Activated gamma-delta T cell (primary cell): ENCODE data around the gene IFIT1.
"Not testable (repeated sequence)": the region's sequence is repeated elsewhere in the genome, so short reads cannot be mapped to it uniquely, and the experiment has no call there.

Experiments used
- DNase-seq: peaks from one replicate; lab custom pipeline; 2025; lab: John Stamatoyannopoulos, UW

The IFIT1 gene

DNA sequence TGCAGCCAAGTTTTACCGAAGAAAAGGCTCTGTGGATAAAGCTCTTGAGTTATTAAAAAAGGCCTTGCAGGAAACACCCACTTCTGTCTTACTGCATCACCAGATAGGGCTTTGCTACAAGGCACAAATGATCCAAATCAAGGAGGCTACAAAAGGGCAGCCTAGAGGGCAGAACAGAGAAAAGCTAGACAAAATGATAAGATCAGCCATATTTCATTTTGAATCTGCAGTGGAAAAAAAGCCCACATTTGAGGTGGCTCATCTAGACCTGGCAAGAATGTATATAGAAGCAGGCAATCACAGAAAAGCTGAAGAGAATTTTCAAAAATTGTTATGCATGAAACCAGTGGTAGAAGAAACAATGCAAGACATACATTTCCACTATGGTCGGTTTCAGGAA, 10.6 kb downstream of the IFIT1 start:
- no peak for DNase-seq

DNA sequence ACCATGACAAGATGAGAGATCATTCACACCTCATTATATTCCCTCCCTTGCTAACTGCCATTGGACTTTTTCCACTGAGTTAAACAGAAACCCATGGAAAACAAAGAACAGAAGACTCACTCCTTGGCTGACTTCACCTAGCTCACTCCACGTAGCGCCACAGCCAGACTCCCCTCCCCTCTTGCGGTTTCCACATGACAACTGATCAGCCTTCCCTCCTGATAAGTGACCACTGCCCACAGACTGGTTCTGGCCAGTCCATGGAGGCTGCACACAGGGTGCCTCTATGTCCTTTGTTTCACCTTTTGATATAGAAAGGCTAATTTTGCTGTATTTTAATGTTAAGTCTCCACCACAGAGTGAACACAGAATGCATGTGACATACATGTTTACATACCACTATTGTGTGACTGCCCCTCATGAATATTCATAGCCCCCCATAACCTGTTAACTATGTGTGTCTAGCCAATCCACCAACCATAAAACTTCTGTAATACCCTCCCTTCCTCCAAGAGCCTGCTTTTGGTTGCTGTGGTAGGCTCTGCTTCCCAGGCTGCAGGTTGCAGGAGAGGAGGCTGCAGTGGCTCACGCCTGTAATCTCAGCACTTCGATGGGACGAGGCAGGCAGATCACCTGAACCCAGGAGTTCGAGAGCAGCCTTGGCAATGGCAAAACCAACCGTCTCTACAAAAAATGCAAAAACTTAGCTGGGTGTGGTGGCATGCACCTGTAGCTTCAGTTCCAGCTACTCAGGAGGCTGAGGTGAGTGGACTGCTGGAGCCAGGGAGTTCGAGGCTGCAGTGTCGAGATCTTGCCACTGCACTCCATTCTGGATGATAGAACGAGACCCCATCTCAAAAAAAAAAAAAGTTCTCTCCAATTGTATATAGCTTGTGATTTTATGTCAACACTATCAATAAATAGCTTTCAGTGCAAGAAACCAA, 12.0 kb downstream of the IFIT1 start:
- no peak for DNase-seq

DNA sequence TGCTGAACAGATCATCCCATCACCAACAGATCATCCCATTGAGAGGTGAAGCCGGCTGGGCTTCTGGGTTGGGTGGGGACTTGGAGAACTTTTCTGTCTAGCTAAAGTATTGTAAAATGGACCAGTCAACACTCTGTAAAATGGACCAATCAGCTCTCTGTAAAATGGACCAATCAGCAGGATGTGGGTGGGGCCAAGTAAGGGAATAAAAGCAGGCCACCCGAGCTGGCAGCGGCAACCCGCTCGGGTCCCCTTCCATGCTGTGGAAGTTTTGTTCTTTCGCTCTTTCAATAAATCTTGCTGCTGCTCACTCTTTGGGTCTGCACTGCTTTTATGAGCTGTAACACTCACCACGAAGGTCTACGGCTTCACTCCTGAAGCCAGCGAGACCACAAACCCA, 13.8 kb downstream of the IFIT1 start:
- not testable (repeated sequence) for DNase-seq

DNA sequence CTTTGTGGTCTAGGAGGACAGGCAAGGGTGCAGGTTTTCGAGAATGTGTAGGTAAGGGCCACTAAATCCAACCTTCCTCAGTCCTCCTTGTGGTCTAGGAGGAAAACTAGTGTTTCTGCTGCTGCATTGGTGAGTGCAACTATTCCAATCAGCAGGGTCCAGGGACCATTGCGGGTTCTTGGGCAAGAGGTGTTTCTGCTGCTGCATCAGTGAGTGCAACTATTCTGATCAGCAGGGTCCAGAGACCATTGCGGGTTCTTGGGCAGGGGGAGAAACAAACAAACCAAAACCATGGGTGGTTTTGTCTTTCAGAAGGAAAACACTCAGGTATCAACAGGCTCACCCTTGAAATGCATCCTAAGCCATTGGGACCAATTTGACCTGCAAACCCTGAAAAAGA, 15.4 kb downstream of the IFIT1 start:
- not testable (repeated sequence) for DNase-seq

- not testable (repeated sequence) for DNase-seq
Observed at GRCh38 chr10:89409282-89409681, 16.9 kb downstream of the IFIT1 start.

DNA sequence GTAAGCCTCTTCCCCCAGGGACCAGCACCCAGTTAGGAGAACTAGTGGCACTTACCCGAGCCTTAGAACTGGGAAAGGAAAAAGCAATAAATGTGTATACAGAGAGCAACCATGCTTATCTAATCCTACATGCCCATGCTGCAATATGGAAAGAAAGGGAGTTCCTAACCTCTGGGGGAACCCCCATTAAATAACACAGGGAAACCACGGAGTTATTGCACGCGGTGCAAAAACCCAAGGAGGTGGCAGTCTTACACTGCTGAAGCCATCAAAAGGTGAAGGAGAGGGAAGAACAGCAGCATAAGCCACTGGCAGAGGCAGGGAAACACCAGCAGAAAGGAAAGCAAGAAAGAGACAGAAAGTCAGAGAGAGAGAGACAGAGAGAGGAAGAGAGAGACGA, 18.1 kb downstream of the IFIT1 start:
- DNase-seq = not testable (repeated sequence)

- not testable (repeated sequence) for DNase-seq
Observed at GRCh38 chr10:89411135-89411534, 18.7 kb downstream of the IFIT1 start.

GRCh38 chr10:89412276-89412675, 19.9 kb downstream of the IFIT1 start:
- not testable (repeated sequence) for DNase-seq

DNA sequence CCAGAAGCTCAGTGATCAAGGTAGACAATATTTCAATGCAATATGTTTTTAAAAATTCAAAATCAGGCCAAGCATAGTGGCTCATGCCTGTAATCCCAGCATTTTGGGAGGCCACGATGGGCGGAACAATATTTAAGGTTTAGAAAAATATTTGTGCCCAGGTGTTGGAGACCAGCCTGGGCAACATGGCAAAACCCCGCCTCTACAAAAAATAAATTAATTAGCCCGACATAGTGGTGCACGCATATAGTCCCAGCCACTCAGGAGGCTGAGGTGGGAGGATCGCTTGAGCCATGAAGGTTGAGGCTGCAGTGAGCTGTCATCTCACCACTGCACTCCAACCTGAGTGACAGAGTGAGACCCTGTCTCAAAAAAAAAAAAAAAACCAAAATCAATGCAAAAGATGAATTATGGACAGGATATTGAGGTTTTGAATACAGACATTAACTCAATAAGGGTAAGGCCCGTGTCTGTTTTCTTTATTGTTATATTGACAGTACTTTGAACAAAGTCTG, 21.0 kb downstream of the IFIT1 start:
- DNase-seq = no peak

DNA sequence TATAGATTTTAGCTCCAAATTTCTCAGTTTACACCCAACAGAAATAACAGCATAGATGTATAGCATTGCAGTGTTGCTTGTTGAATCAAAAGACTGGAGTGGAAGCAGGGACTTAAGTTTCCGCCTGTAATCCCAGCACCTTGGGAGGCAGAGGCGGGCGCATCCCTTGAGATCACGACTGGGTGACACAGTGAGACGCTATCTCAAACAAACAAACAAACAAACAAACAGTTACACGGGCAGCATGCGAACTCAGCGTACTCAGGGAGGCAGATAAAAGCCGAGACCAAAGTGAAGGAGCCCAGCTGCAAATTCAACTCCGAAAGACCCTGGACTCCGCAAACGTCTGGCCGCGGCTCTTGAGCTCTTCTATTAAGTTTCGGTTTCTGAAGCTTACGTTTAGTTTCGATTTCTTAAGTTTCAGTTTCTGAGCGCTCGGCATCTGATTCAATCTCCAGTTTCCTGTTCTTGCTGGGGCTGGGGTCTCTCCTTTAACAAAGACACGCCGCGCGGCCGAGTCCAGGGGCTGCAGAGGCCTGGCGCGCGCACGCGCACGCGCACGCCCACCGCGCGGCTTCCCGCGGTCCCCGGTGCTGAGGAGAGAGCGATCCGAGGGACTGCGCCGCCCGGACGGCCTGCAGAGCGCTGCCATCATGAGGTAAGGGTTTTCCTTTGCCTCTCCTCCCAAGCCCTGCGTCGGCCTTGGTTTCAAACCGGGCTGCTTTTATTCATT, 21.9 kb downstream of the IFIT1 start, which contains the start of gene IFIT5:
IFIT5 (plus strand) TSS at position 423 of the 733 bp plus-strand sequence; CDS start at position 654, 231 bp downstream.
- DNase-seq = peak; percentile 51

DNA sequence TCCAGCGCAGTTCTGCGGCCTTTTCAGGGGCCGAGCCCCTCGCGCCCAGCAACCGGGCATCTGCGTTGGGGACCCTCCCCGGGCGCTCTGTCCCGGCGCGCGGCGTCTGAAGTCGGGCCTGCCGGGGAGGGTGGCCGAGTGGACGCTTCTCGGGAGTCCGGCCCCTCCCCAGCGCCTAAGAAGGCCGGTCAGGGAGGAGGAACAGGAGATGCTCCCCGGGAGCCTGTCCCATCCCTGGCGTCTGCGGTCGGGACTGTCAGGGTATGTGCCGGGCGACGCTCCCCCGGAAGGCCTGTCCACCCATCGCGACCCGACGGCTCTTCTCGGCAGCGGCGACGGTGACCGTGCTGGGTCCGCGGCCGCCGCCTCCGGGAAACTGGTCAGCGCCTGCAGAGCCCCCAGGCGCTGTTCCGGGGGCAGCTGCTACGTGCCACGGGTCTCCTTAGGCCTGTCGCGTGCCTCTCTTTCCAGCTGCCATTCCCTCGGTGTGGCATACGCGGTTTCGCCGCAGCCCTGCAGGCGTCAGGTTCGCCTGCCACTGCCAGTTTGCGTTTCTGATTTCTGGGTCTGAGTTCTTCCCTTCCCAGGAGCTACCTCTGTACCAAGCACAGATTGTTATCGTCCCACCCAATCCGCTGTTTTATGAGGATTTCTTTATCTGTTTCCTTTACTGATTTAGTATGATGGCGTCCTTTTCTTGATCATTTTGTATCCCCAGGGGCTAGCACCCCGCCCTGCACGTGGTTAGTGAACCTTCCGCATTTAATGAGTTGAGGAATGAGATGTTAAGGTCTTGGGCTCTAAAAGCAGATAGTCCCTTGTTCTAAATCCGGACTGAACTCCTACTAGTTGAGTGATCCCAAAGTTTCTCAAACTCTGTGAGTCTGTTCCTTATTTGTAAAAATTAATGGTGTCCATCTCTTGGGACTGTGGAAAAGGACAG, 22.7 kb downstream of the IFIT1 start:
- peak; percentile 31 for DNase-seq

GRCh38 chr10:89416465-89416864, 24.0 kb downstream of the IFIT1 start:
- no peak for DNase-seq

- DNase-seq = no peak
Observed at GRCh38 chr10:89419548-89419947, 27.1 kb downstream of the IFIT1 start.

- DNase-seq = no peak
Observed at GRCh38 chr10:89421018-89421476, 28.6 kb downstream of the IFIT1 start.

- no peak for DNase-seq
Observed at GRCh38 chr10:89425000-89425399, 32.6 kb downstream of the IFIT1 start.

DNA sequence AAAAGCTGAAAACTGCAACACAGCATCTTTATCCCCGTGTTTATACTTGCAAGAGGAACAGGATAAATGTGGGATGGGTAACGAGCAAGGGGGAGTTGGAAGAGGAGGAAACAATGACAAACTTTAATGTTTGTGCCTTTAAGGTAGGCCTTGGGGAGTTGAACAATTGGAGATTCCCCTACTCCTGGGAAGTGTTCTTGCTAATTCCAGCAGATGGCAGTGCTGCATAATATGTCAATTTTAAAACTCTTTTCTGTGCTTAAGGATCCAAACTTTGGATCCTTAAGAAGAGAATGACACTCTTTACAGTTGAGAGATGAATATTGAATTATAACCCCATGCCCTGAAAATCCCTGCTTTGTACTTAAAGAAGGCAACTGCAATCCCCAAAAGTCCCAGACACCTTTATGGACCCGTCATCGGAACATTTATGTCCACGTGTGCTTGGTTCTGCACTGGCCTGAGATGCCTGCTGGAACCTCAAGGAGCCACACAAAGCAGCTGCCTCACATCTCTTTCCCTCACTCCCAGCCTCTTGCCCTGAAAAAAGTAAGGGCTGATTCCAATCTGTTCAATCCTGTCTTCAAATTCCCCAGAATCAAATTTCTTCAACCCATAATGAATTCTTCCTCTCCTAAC, 33.9 kb downstream of the IFIT1 start:
- DNase-seq = no peak

DNA sequence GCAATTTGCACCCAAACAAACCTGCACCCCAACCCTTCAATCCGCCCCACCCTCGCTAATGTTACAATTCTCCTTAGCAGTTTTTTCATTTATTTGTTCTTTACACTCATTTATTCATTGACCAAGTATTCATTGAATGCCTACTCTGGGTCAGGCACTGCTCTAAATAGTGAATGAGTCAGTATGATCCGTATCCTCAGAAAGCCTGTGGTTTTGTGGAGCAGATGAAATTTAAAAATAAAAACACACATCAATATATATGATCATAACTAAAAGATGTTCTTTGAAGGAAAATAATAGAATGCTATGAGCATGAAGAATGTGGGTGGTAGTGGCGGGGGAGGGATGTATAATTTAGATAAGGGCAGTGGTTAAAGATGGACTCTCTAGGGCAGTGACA, 35.2 kb downstream of the IFIT1 start:
- no peak for DNase-seq

DNA sequence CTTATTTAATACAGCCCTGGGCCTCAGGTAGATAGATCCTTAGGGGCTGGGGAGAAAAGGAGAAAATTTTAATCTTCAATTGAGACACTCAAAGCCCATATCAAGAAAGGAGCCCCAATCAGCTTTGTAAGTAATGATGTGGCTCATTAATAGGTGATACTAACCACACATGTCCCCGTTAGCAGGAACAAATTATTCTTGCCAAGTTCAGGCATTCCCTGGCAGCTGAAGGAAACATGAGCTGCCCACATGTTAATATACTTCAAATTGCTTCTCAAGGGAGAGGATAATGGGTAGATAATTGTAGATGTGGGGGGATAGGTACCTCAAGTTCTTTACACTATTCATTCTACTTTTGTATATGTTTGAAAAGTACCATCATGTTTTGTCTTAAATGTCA, 36.5 kb downstream of the IFIT1 start:
- DNase-seq = no peak

DNA sequence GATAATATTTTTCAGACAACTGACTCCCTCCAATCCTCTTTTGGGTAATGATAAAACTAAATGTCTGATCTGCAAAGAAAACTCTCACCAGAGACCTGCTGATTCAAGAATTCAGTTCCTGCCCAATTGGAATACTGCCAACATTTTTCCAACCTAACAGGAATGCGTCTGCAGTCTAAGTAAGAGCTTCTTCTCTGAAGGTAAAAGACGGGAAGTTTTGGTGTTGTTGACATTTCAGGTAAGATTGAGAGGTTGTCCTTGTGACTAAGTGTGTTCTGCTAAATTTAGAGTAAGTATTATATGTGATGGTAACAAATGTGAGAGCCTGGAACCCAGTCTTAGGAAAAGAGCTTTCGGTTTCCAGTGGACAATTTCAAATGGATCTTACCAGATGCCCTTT, 39.6 kb downstream of the IFIT1 start:
- no peak for DNase-seq

- DNase-seq = no peak
Observed at GRCh38 chr10:89438525-89438924, 46.1 kb downstream of the IFIT1 start.
